ENCODE data around the gene ADCY2.

DNA sequence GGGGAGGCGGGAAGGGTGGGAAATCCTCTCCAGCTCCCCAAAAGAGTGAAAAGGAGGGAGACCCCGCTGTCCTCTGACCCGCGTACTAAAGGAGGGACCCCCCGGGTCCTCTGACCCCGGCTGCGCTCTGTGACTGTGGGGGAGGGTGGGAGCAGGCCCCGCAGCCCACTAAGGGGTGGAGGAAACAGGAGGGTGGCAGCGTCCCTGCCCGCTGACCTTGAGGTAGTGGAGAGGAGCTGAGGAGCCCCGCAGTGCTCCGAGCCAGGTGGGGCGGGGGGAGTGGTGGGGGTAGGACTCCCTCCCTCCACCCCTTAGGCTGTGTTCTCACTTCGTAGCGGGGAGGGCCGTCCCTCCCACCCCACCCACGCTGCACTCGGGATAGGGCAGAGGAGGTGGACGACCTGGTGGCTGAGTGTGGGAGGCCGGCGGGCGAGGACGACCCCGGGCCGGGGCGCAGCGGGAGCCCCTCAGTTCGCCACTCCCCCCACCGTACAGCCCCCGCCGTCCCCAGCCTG lies 449 bp upstream of the ADCY2 start:
- TF ChIP-seq RCOR1 (IDR thresholded peaks at IDR 0.05; ENCODE audit: borderline replicate concordance in 1 of 2, low read depth in 2 of 2, low read length in 2 of 2) (no peak), SREBF2 (CRISPR knock-in tag; IDR thresholded peaks at IDR 0.05) (no peak), SNRNP70 (optimal IDR thresholded peaks at IDR 0.05; ENCODE audit: low read depth, low read length) (no peak), ESRRA (IDR thresholded peaks at IDR 0.05; ENCODE audit: borderline replicate concordance, low read depth) (no peak), TBL1XR1 (IDR thresholded peaks at IDR 0.05; ENCODE audit: low read length in 2 of 2) (no peak), SP1 (CRISPR knock-in tag; IDR thresholded peaks at IDR 0.05) (no peak), NFATC3 (IDR thresholded peaks at IDR 0.05) (no peak), POLR2A (conservative IDR thresholded peaks at IDR 0.05) (no peak), GABPA (tag; conservative IDR thresholded peaks at IDR 0.05; ENCODE audit: low read depth) (no peak)
- TF ChIP-seq, protein P1, sequence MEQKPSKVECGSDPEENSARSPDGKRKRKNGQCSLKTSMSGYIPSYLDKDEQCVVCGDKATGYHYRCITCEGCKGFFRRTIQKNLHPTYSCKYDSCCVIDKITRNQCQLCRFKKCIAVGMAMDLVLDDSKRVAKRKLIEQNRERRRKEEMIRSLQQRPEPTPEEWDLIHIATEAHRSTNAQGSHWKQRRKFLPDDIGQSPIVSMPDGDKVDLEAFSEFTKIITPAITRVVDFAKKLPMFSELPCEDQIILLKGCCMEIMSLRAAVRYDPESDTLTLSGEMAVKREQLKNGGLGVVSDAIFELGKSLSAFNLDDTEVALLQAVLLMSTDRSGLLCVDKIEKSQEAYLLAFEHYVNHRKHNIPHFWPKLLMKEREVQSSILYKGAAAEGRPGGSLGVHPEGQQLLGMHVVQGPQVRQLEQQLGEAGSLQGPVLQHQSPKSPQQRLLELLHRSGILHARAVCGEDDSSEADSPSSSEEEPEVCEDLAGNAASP (IDR thresholded peaks at IDR 0.05), result no peak
- TF ChIP-seq, protein P2, sequence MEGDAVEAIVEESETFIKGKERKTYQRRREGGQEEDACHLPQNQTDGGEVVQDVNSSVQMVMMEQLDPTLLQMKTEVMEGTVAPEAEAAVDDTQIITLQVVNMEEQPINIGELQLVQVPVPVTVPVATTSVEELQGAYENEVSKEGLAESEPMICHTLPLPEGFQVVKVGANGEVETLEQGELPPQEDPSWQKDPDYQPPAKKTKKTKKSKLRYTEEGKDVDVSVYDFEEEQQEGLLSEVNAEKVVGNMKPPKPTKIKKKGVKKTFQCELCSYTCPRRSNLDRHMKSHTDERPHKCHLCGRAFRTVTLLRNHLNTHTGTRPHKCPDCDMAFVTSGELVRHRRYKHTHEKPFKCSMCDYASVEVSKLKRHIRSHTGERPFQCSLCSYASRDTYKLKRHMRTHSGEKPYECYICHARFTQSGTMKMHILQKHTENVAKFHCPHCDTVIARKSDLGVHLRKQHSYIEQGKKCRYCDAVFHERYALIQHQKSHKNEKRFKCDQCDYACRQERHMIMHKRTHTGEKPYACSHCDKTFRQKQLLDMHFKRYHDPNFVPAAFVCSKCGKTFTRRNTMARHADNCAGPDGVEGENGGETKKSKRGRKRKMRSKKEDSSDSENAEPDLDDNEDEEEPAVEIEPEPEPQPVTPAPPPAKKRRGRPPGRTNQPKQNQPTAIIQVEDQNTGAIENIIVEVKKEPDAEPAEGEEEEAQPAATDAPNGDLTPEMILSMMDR (IDR thresholded peaks at IDR 0.05 in 2 of 3, conservative IDR thresholded peaks at IDR 0.05 in 1 of 3; ENCODE audit: insufficient read depth in 2 of 3, low read depth in 1 of 3, low read length in 3 of 3), result no peak
- TF ChIP-seq, protein P3, sequence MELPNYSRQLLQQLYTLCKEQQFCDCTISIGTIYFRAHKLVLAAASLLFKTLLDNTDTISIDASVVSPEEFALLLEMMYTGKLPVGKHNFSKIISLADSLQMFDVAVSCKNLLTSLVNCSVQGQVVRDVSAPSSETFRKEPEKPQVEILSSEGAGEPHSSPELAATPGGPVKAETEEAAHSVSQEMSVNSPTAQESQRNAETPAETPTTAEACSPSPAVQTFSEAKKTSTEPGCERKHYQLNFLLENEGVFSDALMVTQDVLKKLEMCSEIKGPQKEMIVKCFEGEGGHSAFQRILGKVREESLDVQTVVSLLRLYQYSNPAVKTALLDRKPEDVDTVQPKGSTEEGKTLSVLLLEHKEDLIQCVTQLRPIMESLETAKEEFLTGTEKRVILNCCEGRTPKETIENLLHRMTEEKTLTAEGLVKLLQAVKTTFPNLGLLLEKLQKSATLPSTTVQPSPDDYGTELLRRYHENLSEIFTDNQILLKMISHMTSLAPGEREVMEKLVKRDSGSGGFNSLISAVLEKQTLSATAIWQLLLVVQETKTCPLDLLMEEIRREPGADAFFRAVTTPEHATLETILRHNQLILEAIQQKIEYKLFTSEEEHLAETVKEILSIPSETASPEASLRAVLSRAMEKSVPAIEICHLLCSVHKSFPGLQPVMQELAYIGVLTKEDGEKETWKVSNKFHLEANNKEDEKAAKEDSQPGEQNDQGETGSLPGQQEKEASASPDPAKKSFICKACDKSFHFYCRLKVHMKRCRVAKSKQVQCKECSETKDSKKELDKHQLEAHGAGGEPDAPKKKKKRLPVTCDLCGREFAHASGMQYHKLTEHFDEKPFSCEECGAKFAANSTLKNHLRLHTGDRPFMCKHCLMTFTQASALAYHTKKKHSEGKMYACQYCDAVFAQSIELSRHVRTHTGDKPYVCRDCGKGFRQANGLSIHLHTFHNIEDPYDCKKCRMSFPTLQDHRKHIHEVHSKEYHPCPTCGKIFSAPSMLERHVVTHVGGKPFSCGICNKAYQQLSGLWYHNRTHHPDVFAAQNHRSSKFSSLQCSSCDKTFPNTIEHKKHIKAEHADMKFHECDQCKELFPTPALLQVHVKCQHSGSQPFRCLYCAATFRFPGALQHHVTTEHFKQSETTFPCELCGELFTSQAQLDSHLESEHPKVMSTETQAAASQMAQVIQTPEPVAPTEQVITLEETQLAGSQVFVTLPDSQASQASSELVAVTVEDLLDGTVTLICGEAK (IDR thresholded peaks at IDR 0.05), result no peak
- TF ChIP-seq, protein P3 (CRISPR knock-in tag; IDR thresholded peaks at IDR 0.05), result no peak

Data from K562 (cell line).